ENCODE measurements around the gene PATL1.

PATL1 gene

GRCh38 chr11:59668950-59669610 is at the start of gene PATL1:
Gene PATL1 (minus strand): TSS chr11:59669037. CDS start chr11:59668895, 142 bp downstream.
- TF ChIP-seq, protein P1, sequence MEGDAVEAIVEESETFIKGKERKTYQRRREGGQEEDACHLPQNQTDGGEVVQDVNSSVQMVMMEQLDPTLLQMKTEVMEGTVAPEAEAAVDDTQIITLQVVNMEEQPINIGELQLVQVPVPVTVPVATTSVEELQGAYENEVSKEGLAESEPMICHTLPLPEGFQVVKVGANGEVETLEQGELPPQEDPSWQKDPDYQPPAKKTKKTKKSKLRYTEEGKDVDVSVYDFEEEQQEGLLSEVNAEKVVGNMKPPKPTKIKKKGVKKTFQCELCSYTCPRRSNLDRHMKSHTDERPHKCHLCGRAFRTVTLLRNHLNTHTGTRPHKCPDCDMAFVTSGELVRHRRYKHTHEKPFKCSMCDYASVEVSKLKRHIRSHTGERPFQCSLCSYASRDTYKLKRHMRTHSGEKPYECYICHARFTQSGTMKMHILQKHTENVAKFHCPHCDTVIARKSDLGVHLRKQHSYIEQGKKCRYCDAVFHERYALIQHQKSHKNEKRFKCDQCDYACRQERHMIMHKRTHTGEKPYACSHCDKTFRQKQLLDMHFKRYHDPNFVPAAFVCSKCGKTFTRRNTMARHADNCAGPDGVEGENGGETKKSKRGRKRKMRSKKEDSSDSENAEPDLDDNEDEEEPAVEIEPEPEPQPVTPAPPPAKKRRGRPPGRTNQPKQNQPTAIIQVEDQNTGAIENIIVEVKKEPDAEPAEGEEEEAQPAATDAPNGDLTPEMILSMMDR (IDR thresholded peaks at IDR 0.05) = no peak

- TF ChIP-seq, protein P1 (IDR thresholded peaks at IDR 0.05) = no peak
Observed at GRCh38 chr11:59716051-59716450, 47.2 kb upstream of the PATL1 start.

GRCh38 chr11:59713745-59714144 is 44.9 kb upstream of the PATL1 start, which contains the start of gene OR10V1:
Gene OR10V1 (minus strand): TSS chr11:59713845. CDS start chr11:59713845, 0 bp downstream.
- TF ChIP-seq, protein P1 (IDR thresholded peaks at IDR 0.05) = no peak

DNA sequence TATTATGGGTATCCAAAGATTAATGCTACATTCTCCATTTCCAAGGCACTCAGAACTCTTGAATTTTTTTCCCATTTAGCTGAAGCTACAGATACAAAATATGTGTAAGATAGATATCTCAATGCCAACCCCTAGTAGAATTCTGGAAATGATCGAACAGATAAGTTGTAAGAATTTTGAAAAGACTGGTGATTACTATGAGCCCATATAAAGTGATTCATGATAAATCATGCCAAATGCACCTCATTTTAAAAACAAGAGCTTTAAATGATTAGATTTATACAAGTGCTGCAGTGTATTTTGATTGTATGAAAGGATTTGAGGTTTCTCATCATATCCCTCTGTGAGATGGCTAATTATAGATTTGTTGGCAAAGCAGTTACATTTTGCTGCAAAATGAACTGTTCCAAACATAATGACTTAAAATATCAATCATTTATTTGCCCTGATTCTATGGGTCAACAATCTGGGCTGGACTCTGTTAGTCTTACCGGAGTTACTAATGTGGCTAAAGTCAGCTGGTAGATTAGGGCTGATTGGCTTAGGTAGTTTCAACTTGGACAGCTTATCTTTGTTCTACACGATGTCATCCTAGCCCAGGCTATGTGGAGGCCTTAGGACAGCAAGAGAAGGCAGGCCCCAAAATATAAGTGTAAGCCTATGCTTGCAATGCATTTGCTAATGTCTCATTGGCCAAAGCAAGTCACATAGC is 41.5 kb upstream of the PATL1 start:
- TF ChIP-seq, protein P1 (IDR thresholded peaks at IDR 0.05) = no peak

DNA sequence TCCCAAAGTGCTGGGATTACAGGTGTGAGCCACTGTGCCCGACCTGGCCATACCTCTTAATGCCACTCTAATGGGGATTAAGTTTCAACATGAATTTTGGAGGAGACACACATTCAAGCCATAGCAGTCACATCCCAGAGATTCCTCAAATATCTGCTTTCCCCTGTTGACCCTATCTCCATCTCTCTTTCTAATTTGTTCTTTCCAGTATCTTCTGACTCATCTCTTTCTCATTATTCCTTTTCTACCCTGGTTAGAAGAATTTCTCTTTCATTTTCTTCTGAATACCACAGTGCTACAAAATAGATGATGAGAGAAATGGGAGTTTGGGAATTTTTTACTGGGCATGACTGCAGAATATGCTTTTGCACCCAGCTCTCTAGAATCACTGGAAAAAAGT is 39.7 kb upstream of the PATL1 start:
- TF ChIP-seq, protein P1 (IDR thresholded peaks at IDR 0.05) = no peak

DNA sequence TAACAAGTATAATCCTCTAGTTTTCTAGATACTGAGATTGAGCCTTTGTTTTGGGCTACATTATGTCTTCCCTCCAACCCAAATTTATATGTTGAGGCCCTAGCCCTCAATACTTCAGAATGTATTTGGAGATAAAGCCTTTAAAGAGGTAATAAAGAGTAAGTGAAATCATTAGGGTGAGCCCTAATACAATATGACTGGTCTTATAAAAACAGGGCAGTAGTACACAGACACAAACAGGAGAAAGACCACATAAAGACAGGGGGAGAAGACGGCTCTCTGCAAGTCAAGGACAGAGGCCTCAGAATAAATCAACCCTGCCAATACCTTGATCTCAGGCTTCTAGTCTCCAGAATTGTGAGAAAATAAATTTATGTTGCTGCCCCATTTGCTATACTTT is 38.5 kb upstream of the PATL1 start:
- TF ChIP-seq, protein P1 (IDR thresholded peaks at IDR 0.05) = no peak

DNA sequence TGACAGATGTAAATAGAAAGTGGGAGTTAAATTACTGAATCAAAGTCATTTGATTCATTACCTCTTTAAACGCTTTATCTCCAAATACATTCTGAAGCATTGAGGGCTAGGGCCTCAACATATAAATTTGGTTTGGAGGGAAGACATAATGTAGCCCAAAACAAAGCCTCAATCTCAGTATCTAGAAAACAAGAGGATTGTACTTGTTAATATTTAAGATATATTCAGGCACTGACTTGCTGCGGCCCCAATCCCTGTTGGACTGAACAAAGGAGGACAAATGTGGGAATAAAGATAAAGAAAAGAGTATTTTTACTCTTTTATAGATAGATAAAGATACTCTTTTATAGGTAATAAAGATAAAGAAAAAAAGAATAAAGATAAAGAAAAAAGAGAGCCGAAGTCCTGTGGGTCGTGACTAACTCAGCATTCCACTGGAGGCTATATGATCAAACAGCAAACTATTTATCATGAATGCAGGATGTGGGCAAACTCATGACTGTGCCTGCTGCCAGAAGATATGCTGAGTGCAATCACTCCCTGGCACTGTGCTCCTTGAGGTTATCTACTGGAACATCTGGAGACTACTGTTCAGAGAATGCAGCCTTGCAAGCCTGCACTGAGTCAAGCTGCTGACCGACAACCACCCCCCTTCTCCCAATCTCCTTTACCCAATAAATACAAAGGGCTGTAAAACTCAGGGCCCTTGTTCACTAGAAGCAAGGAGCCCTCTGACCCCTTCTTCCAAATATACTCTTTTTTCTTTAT is 37.9 kb upstream of the PATL1 start:
- TF ChIP-seq, protein P1 (IDR thresholded peaks at IDR 0.05) = no peak

Measured in LNCAP (cell line).